ENCODE results near the gene FAM174C. TPM values are rescaled to one million over a fixed set of nuclear protein-coding genes. Genes with fewer than 3 reads are reported as not detected.

Gene FAM174C
- total RNA-seq, 1 donor from 2014 or later = 30.0 TPM

GRCh38 chr19:1307755-1308303 is 32.5 kb downstream of the FAM174C start:
- H3K27me3 Mint-ChIP-seq = no peaks in the 10 kb centered on the region
- H3K36me3 Mint-ChIP-seq (ENCODE audit: insufficient read depth) = no peaks in the 10 kb centered on the region
- no peak overlapping the region for H3K27ac Mint-ChIP-seq
- no peaks in the 10 kb centered on the region for H3K9me3 Mint-ChIP-seq (ENCODE audit: low read depth)
- no peak for DNase-seq (ENCODE audit: low spot score, unreplicated experiment)
- no peak for TF ChIP-seq CTCF (IDR thresholded peaks at IDR 0.05; ENCODE audit: unreplicated experiment)
- no peak overlapping the region for H3K4me3 Mint-ChIP-seq (ENCODE audit: low read depth)
- peaks cover 4% of the 10 kb centered on the region for H3K4me1 Mint-ChIP-seq (ENCODE audit: low read depth)

GRCh38 chr19:1308718-1309117 is 33.4 kb downstream of the FAM174C start:
- Mint-ChIP-seq H3K36me3 (ENCODE audit: insufficient read depth) (no peaks in the 10 kb centered on the region), H3K4me1 (ENCODE audit: low read depth) (peaks cover 5% of the 10 kb centered on the region), H3K9me3 (ENCODE audit: low read depth) (no peaks in the 10 kb centered on the region), H3K4me3 (ENCODE audit: low read depth) (no peak overlapping the region), H3K27me3 (no peaks in the 10 kb centered on the region), H3K27ac (no peak overlapping the region)
- DNase-seq (ENCODE audit: low spot score, unreplicated experiment) = no peak
- no peak for TF ChIP-seq CTCF (IDR thresholded peaks at IDR 0.05; ENCODE audit: unreplicated experiment)

GRCh38 chr19:1309977-1310852 is 34.9 kb downstream of the FAM174C start:
- no peak overlapping the region for H3K4me3 Mint-ChIP-seq (ENCODE audit: low read depth)
- peaks cover 1% of the 10 kb centered on the region for H3K4me1 Mint-ChIP-seq (ENCODE audit: low read depth)
- H3K27me3 Mint-ChIP-seq = peaks cover 1% of the 10 kb centered on the region
- no peak for TF ChIP-seq CTCF (IDR thresholded peaks at IDR 0.05; ENCODE audit: unreplicated experiment)
- no peaks in the 10 kb centered on the region for H3K36me3 Mint-ChIP-seq (ENCODE audit: insufficient read depth)
- DNase-seq (ENCODE audit: low spot score, unreplicated experiment) = no peak
- H3K27ac Mint-ChIP-seq = no peak overlapping the region
- H3K9me3 Mint-ChIP-seq (ENCODE audit: low read depth) = no peaks in the 10 kb centered on the region

- Mint-ChIP-seq H3K27me3 (peaks cover 5% of the 10 kb centered on the region), H3K4me1 (ENCODE audit: low read depth) (peaks cover 1% of the 10 kb centered on the region), H3K27ac (no peak overlapping the region), H3K36me3 (ENCODE audit: insufficient read depth) (no peaks in the 10 kb centered on the region), H3K9me3 (ENCODE audit: low read depth) (no peaks in the 10 kb centered on the region), H3K4me3 (ENCODE audit: low read depth) (no peak overlapping the region)
- DNase-seq (ENCODE audit: low spot score, unreplicated experiment) = no peak
- no peak for TF ChIP-seq CTCF (IDR thresholded peaks at IDR 0.05; ENCODE audit: unreplicated experiment)
Measured at GRCh38 chr19:1310853-1311180, 35.5 kb downstream of the FAM174C start.

GRCh38 chr19:1311543-1312091 is 36.3 kb downstream of the FAM174C start:
- peaks cover 1% of the 10 kb centered on the region for H3K4me1 Mint-ChIP-seq (ENCODE audit: low read depth)
- no peak overlapping the region for H3K27ac Mint-ChIP-seq
- no peak for DNase-seq (ENCODE audit: low spot score, unreplicated experiment)
- H3K36me3 Mint-ChIP-seq (ENCODE audit: insufficient read depth) = no peaks in the 10 kb centered on the region
- no peak overlapping the region for H3K4me3 Mint-ChIP-seq (ENCODE audit: low read depth)
- peaks cover 5% of the 10 kb centered on the region for H3K27me3 Mint-ChIP-seq
- no peak for TF ChIP-seq CTCF (IDR thresholded peaks at IDR 0.05; ENCODE audit: unreplicated experiment)
- no peaks in the 10 kb centered on the region for H3K9me3 Mint-ChIP-seq (ENCODE audit: low read depth)

Measured in progenitor cell of endocrine pancreas (in vitro differentiated cells).